Keratinocyte (primary cell): Measurements from ENCODE around the gene COX8A.

ENCODE experiments used
- CTCF ChIP-seq, 3 experiments: IDR thresholded peaks in 1 of 3; conservative IDR thresholded peaks in 1 of 3; optimal IDR thresholded peaks in 1 of 3; 2 replicates in 2 of 3; 3 replicates in 1 of 3; pipeline versions ENCODE3 to v1.5.1; 2011; ENCODE audit warnings: low read length in 3 of 3, mild to moderate bottlenecking in 3 of 3, moderate library complexity in 2 of 3, control low read depth in 1 of 3, inconsistent platforms in 1 of 3; ENCODE audit not compliant: insufficient read depth in 2 of 3; ENCODE audit errors: extremely low read depth in 1 of 3
- EZH2 ChIP-seq: IDR thresholded peaks from one replicate; pipeline ENCODE4 v1.6.1; 2012; ENCODE audit warnings: inconsistent platforms, mild to moderate bottlenecking, low read length, moderate library complexity

GRCh38 chr11:64010783-64011182, 36.4 kb downstream of the COX8A start:
- TF ChIP-seq CTCF (optimal IDR thresholded peaks at IDR 0.05 in 1 of 3, IDR thresholded peaks at IDR 0.05 in 1 of 3, conservative IDR thresholded peaks at IDR 0.05 in 1 of 3; ENCODE audit: extremely low read depth in 1 of 3, insufficient read depth in 2 of 3, low read length in 3 of 3), result no peak
- TF ChIP-seq EZH2, result no peak
